Left ventricle myocardium inferior (tissue), 1 donor: ENCODE measurements around the gene CAMKMT. TPM values are rescaled to one million over a fixed set of nuclear protein-coding genes. Genes with fewer than 3 reads are reported as not detected.

Experiments
- DNase-seq: peaks from one replicate; pipeline ENCODE4 v3.0.0-alpha.2; 2020
- H3K27ac ChIP-seq: fragments of 200-600 bp; replicated peaks from 2 replicates; pipeline ENCODE4 v1.8.0; 2021
- H3K27me3 ChIP-seq: fragments of 200-600 bp; 2 replicates; pipeline ENCODE4 v1.8.0; 2021; ENCODE audit warnings: low read depth
- H3K36me3 ChIP-seq: fragments of 200-600 bp; 2 replicates; pipeline ENCODE4 v1.8.0; 2021
- H3K4me1 ChIP-seq: fragments of 200-600 bp; 2 replicates; pipeline ENCODE4 v1.8.0; 2021
- H3K4me3 ChIP-seq: fragments of 200-600 bp; 2 replicates; pipeline ENCODE4 v1.8.0; 2021; ENCODE audit warnings: mild to moderate bottlenecking, moderate library complexity
- H3K9me3 ChIP-seq: fragments of 200-600 bp; replicated peaks from 2 replicates; pipeline ENCODE4 v1.8.0; 2021
- CTCF ChIP-seq: fragments of 200-600 bp; IDR thresholded peaks from 2 replicates; pipeline ENCODE4 v1.8.0; 2021; ENCODE audit warnings: antibody characterized with exemption, mild to moderate bottlenecking, borderline replicate concordance
- intact Hi-C: fragments of 100-400 bp; cut with micrococcal nuclease; formaldehyde crosslinking; loops from one replicate; pipeline ENCODE4 v1.11.0; 2022
- total RNA-seq: library from RNA; stranded (reverse); fragmentation: NEBNext Ultra II Directional; extraction: Animal tissue kit (Norgen Biotek cat#: 25700); gene quantifications from one replicate; pipeline ENCODE4 v1.2.1, GENCODE V29; 2021
- donor health status: DM: no; HTN: yes; CAD: no; lungs with severe emphysema.

The CAMKMT gene
- total RNA-seq, 1 donor from 2014 or later, result 4.8 TPM

GRCh38 chr2:44645937-44646336 is 284.2 kb downstream of the CAMKMT start:
- intact Hi-C loops, result no loop called here
- Histone ChIP-seq H3K27ac (no peak overlapping the region), H3K4me1 (peaks cover 18% of the 10 kb centered on the region), H3K9me3 (no peaks in the 10 kb centered on the region), H3K27me3 (no peaks in the 10 kb centered on the region), H3K36me3 (no peaks in the 10 kb centered on the region), H3K4me3 (no peak overlapping the region)
- DNase-seq, result no peak
- TF ChIP-seq CTCF, result no peak

- DNase-seq, result no peak
- intact Hi-C loops, result no loop called here
- Histone ChIP-seq H3K27me3 (no peaks in the 10 kb centered on the region), H3K36me3 (no peaks in the 10 kb centered on the region), H3K27ac (no peak overlapping the region), H3K4me1 (no peaks in the 10 kb centered on the region), H3K9me3 (no peaks in the 10 kb centered on the region), H3K4me3 (no peak overlapping the region)
- no peak for TF ChIP-seq CTCF
These were observed 287.6 kb downstream of the CAMKMT start for GRCh38 chr2:44649381-44649780.

- Histone ChIP-seq H3K4me1 (no peaks in the 10 kb centered on the region), H3K4me3 (no peak overlapping the region), H3K27me3 (no peaks in the 10 kb centered on the region), H3K9me3 (no peaks in the 10 kb centered on the region), H3K27ac (no peak overlapping the region), H3K36me3 (no peaks in the 10 kb centered on the region)
- DNase-seq, result no peak
- no peak for TF ChIP-seq CTCF
- intact Hi-C loops, result no loop called here
These were observed 289.0 kb downstream of the CAMKMT start for GRCh38 chr2:44650796-44651195.

- H3K27ac ChIP-seq, result no peak overlapping the region
- no peak for DNase-seq
These were observed 290.2 kb downstream of the CAMKMT start for GRCh38 chr2:44651974-44652373.

GRCh38 chr2:44652701-44653100 is 291.0 kb downstream of the CAMKMT start:
- DNase-seq, result no peak
- no peak for TF ChIP-seq CTCF
- Histone ChIP-seq H3K4me3 (no peak overlapping the region), H3K36me3 (no peaks in the 10 kb centered on the region), H3K4me1 (no peaks in the 10 kb centered on the region), H3K9me3 (no peaks in the 10 kb centered on the region), H3K27me3 (no peaks in the 10 kb centered on the region), H3K27ac (no peak overlapping the region)
- intact Hi-C loops, result no loop called here

More at GRCh38 chr2:44651974-44652373, 290.2 kb downstream of the CAMKMT start:
- intact Hi-C loops, result no loop called here
- no peaks in the 10 kb centered on the region for H3K36me3 ChIP-seq
- no peaks in the 10 kb centered on the region for H3K27me3 ChIP-seq
- no peaks in the 10 kb centered on the region for H3K9me3 ChIP-seq
- H3K4me3 ChIP-seq, result no peak overlapping the region
- no peak for TF ChIP-seq CTCF
- no peaks in the 10 kb centered on the region for H3K4me1 ChIP-seq

GRCh38 chr2:44655401-44655864 is 293.7 kb downstream of the CAMKMT start:
- no peak for DNase-seq
- no peak for TF ChIP-seq CTCF
- H3K36me3 ChIP-seq, result no peaks in the 10 kb centered on the region
- intact Hi-C loops, result no loop called here
- no peak overlapping the region for H3K4me3 ChIP-seq
- H3K27ac ChIP-seq, result no peak overlapping the region
- H3K4me1 ChIP-seq, result no peaks in the 10 kb centered on the region
- H3K9me3 ChIP-seq, result no peaks in the 10 kb centered on the region
- H3K27me3 ChIP-seq, result no peaks in the 10 kb centered on the region
